GM23338 (cell line): Measurements from ENCODE around the gene CEP20. TPM values are rescaled to one million over a fixed set of nuclear protein-coding genes. Genes with fewer than 3 reads are reported as not detected.

ENCODE experiments used
- ATAC-seq: fragments of 200-7000 bp; cut with Tn5 transposase; 3 replicates; pipeline ENCODE4 v1.9.1; 2020
- DNase-seq: peaks from one replicate; pipeline ENCODE4 v3.0.0-alpha.2; 2015; ENCODE audit warnings: low spot score
- H2AFZ ChIP-seq: fragments of 200-600 bp; sonication (generic); 2 replicates; pipeline ENCODE4 v1.8.0; 2016; ENCODE audit warnings: antibody characterized with exemption, mild to moderate bottlenecking, moderate library complexity
- H3F3A ChIP-seq: fragments of 200-600 bp; sonication (generic); replicated peaks from 2 replicates; pipeline ENCODE4 v1.8.0; 2017; ENCODE audit warnings: antibody characterized with exemption, mixed run types, low read depth
- H3K27ac ChIP-seq: fragments of 200-600 bp; sonication (generic); 2 replicates; pipeline ENCODE4 v1.6.1; 2016; ENCODE audit warnings: low read depth
- H3K27me3 ChIP-seq: fragments of 200-600 bp; sonication (generic); 2 replicates; pipeline ENCODE4 v1.8.0; 2016; ENCODE audit warnings: mild to moderate bottlenecking, mixed run types, moderate library complexity; ENCODE audit not compliant: insufficient read depth
- H3K36me3 ChIP-seq: fragments of 200-600 bp; sonication (generic); 2 replicates; pipeline ENCODE4 v1.8.0; 2016; ENCODE audit warnings: mild to moderate bottlenecking; ENCODE audit not compliant: insufficient read depth
- H3K4me1 ChIP-seq: fragments of 200-600 bp; sonication (generic); 2 replicates; pipeline ENCODE4 v1.8.0; 2016; ENCODE audit warnings: mild to moderate bottlenecking, moderate library complexity; ENCODE audit not compliant: insufficient read depth
- H3K4me2 ChIP-seq: fragments of 200-600 bp; sonication (generic); 2 replicates; pipeline ENCODE4 v1.7.1; 2017; ENCODE audit warnings: mixed run types
- H3K4me3 ChIP-seq: fragments of 200-600 bp; sonication (generic); 2 replicates; pipeline ENCODE4 v1.6.1; 2016; ENCODE audit warnings: mixed run types
- H3K79me2 ChIP-seq: fragments of 200-600 bp; sonication (generic); replicated peaks from 2 replicates; pipeline ENCODE4 v1.8.0; 2017; ENCODE audit warnings: mild to moderate bottlenecking; ENCODE audit not compliant: insufficient read depth
- H3K9me2 ChIP-seq: fragments of 200-600 bp; sonication (generic); 2 replicates; pipeline ENCODE4 v1.8.0; 2017; ENCODE audit not compliant: insufficient read depth
- H4K20me1 ChIP-seq: fragments of 200-600 bp; sonication (generic); replicated peaks from 2 replicates; pipeline ENCODE4 v1.8.0; 2017; ENCODE audit warnings: mild to moderate bottlenecking; ENCODE audit not compliant: insufficient read depth
- H3K27ac Mint-ChIP-seq: 2 replicates; pipeline ENCODE4 v1.8.0; 2020; ENCODE audit warnings: inconsistent platforms, mild to moderate bottlenecking, moderate library complexity, mixed read lengths
- H3K27me3 Mint-ChIP-seq: 3 replicates; pipeline ENCODE4 v1.8.0; 2022; ENCODE audit warnings: low read depth, mild to moderate bottlenecking, moderate library complexity, mixed read lengths, inconsistent platforms; ENCODE audit not compliant: insufficient read depth, poor library complexity
- H3K36me3 Mint-ChIP-seq: 3 replicates; pipeline ENCODE4 v1.8.0; 2021; ENCODE audit warnings: low read depth, mild to moderate bottlenecking, inconsistent platforms, moderate library complexity, mixed read lengths
- H3K4me1 Mint-ChIP-seq: 3 replicates; pipeline ENCODE4 v1.8.0; 2020; ENCODE audit warnings: mild to moderate bottlenecking, inconsistent platforms, mixed read lengths
- H3K4me3 Mint-ChIP-seq: 3 replicates; pipeline ENCODE4 v1.8.0; 2021; ENCODE audit warnings: moderate library complexity, mild to moderate bottlenecking, inconsistent platforms, mixed read lengths
- H3K9me3 Mint-ChIP-seq: 3 replicates; pipeline ENCODE4 v1.8.0; 2020; ENCODE audit warnings: moderate library complexity, mild to moderate bottlenecking, inconsistent platforms, mixed read lengths
- CREB1 ChIP-seq: fragments of 250-450 bp; sonication (Bioruptor Pico); IDR thresholded peaks from 2 replicates; pipeline ENCODE4 v1.5.0; 2020; ENCODE audit warnings: low read depth, mild to moderate bottlenecking, moderate library complexity
- EZH2 ChIP-seq: fragments of 200-600 bp; sonication (generic); IDR thresholded peaks from one replicate; pipeline ENCODE4 v1.8.0; 2017; ENCODE audit warnings: antibody characterized with exemption, mild to moderate bottlenecking, low read depth; ENCODE audit not compliant: unreplicated experiment
- EZH2phosphoT487 ChIP-seq: fragments of 200-600 bp; sonication (generic); IDR thresholded peaks from one replicate; pipeline ENCODE4 v1.8.1; 2018; ENCODE audit warnings: antibody characterized with exemption; ENCODE audit not compliant: unreplicated experiment
- JUNB ChIP-seq: IDR thresholded peaks from one replicate; pipeline ENCODE4 v1.6.1; 2016; ENCODE audit warnings: antibody characterized with exemption; ENCODE audit not compliant: unreplicated experiment
- NANOG ChIP-seq: IDR thresholded peaks from 2 replicates; pipeline ENCODE4 v1.6.1; 2016; ENCODE audit warnings: antibody characterized with exemption, borderline replicate concordance
- POLR2AphosphoS5 ChIP-seq: IDR thresholded peaks from 2 replicates; pipeline ENCODE4 v1.6.1; 2016; ENCODE audit warnings: antibody characterized with exemption, low read depth
- STAT1 ChIP-seq: IDR thresholded peaks from one replicate; pipeline ENCODE4 v1.6.1; 2016; ENCODE audit warnings: antibody characterized with exemption; ENCODE audit not compliant: unreplicated experiment
- ZNF114 ChIP-seq: fragments of 250-450 bp; sonication (Bioruptor Pico); IDR thresholded peaks from 2 replicates; pipeline ENCODE4 v1.5.0; 2020; ENCODE audit warnings: mild to moderate bottlenecking, moderate library complexity
- ZNF331 ChIP-seq: fragments of 250-450 bp; sonication (Bioruptor Pico); IDR thresholded peaks from 2 replicates; pipeline ENCODE4 v1.5.0; 2020; ENCODE audit warnings: low read depth, mild to moderate bottlenecking, moderate library complexity
- polyA plus RNA-seq: library from polyadenylated mRNA; unstranded; fragments of >200 nt; fragmentation: Nextera tagmentation; extraction: Ambion mirVana; gene quantifications from 2 replicates; pipeline ENCODE4 v1.2.1, GENCODE V29; 2016
- total RNA-seq: library from RNA; depleted of rRNA; stranded (reverse); fragments of >200 nt; shearing (Covaris generic); gene quantifications from 2 replicates; pipeline ENCODE4 v1.2.3, GENCODE V29; 2014
- TF ChIP-seq, protein P1 (sequence below): IDR thresholded peaks from 2 replicates; pipeline ENCODE4 v1.6.1; 2016; ENCODE audit warnings: antibody characterized with exemption
- TF ChIP-seq, protein P2 (sequence below): fragments of 250-450 bp; sonication (Bioruptor Pico); IDR thresholded peaks from 2 replicates; pipeline ENCODE4 v1.5.0; 2020; ENCODE audit warnings: mild to moderate bottlenecking, moderate library complexity
- TF ChIP-seq, protein P3 (sequence below): IDR thresholded peaks from one replicate; pipeline ENCODE4 v1.6.1; 2018; ENCODE audit warnings: antibody characterized with exemption; ENCODE audit not compliant: unreplicated experiment

The CEP20 gene
- total and polyA plus RNA-seq, 2 experiments from 2014 or later: 60.2 to 70.9 TPM

DNA sequence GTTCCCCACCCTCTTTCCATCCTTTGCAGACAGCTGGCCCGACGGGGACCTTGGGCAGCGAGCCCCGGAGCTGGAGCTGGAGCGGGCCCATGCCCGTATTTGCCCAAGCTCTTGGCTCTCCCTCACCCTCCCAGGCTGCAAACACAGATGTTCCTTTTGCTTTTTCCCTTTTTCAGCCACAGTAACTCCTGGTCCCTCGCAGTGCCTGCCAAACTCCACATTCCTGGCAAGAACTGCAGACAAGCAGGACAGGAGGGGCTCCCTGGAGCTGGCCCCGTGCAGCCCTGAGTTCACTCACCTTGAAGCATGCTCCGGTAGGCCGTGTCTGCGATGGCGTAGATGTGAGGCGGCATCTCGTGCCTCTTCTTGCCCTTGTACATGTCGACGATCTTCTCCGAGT is 65.4 kb downstream of the CEP20 start:
- no peaks in the 10 kb centered on the region for H3K4me1 ChIP-seq
- no peaks in the 10 kb centered on the region for H3K9me2 ChIP-seq
- H3K4me3 Mint-ChIP-seq: no peak overlapping the region
- TF ChIP-seq JUNB (no peak), NANOG (no peak), ZNF114 (CRISPR knock-in tag) (no peak), ZNF331 (CRISPR knock-in tag) (no peak), POLR2AphosphoS5 (no peak), EZH2 (no peak), EZH2phosphoT487 (no peak), STAT1 (no peak)
- TF ChIP-seq, protein P1, sequence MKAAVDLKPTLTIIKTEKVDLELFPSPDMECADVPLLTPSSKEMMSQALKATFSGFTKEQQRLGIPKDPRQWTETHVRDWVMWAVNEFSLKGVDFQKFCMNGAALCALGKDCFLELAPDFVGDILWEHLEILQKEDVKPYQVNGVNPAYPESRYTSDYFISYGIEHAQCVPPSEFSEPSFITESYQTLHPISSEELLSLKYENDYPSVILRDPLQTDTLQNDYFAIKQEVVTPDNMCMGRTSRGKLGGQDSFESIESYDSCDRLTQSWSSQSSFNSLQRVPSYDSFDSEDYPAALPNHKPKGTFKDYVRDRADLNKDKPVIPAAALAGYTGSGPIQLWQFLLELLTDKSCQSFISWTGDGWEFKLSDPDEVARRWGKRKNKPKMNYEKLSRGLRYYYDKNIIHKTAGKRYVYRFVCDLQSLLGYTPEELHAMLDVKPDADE: no peak
- H3F3A ChIP-seq: no peaks in the 10 kb centered on the region
- no peak overlapping the region for H2AFZ ChIP-seq
- H3K27me3 Mint-ChIP-seq: no peaks in the 10 kb centered on the region
- ATAC-seq: no peak
- H3K79me2 ChIP-seq: no peaks in the 10 kb centered on the region
- peaks cover 9% of the 10 kb centered on the region for H3K9me3 Mint-ChIP-seq
- no peaks in the 10 kb centered on the region; the same call in 2 of the 3 replicates for H3K36me3 Mint-ChIP-seq
- H3K27ac Mint-ChIP-seq: no peak overlapping the region
- H3K4me3 ChIP-seq: no peak overlapping the region
- no peak for DNase-seq
- H4K20me1 ChIP-seq: no peaks in the 10 kb centered on the region
- no peaks in the 10 kb centered on the region for H3K27me3 ChIP-seq
- H3K4me1 Mint-ChIP-seq: no peaks in the 10 kb centered on the region
- H3K27ac ChIP-seq: no peak overlapping the region
- no peaks in the 10 kb centered on the region for H3K36me3 ChIP-seq
- no peak overlapping the region for H3K4me2 ChIP-seq

DNA sequence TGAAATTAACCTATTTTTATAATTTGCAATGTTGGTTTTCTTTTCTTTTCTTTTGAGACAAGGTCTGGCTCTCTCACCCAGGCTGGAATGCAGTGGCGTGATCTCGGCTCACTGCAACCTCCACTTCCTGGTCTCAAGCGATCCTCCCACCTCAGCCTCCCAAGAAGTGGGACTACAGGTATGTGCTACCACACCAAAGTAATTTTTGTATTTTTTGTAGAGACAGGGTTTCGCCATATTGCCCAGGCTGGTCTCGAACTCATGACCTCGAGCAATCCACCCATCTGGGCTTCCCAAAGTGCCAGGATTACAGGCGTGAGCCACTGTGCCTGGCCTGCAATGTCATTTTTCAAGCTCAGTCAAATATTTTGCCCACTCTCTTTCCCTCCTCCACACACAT is 67.6 kb downstream of the CEP20 start:
- Mint-ChIP-seq H3K9me3 (peaks cover 19% of the 10 kb centered on the region), H3K4me1 (no peaks in the 10 kb centered on the region), H3K27ac (no peak overlapping the region), H3K36me3 (no peaks in the 10 kb centered on the region; the same call in 2 of the 3 replicates), H3K27me3 (no peaks in the 10 kb centered on the region), H3K4me3 (no peak overlapping the region)
- no peaks in the 10 kb centered on the region for H3K4me1 ChIP-seq
- 0 out of 2 replicates have a peak, but pooled peaks cover 4% of the 10 kb centered on the region for H3K36me3 ChIP-seq
- H3K79me2 ChIP-seq: no peaks in the 10 kb centered on the region
- H3F3A ChIP-seq: no peaks in the 10 kb centered on the region
- no peak overlapping the region for H3K27ac ChIP-seq
- H3K4me2 ChIP-seq: no peak overlapping the region
- no peaks in the 10 kb centered on the region for H3K27me3 ChIP-seq
- H3K9me2 ChIP-seq: no peaks in the 10 kb centered on the region; the same call in 1 of the 2 replicates
- no peak overlapping the region for H2AFZ ChIP-seq
- no peak overlapping the region for H3K4me3 ChIP-seq
- no peaks in the 10 kb centered on the region for H4K20me1 ChIP-seq
- ATAC-seq (no peak), DNase-seq (no peak)
- TF ChIP-seq, protein P2, sequence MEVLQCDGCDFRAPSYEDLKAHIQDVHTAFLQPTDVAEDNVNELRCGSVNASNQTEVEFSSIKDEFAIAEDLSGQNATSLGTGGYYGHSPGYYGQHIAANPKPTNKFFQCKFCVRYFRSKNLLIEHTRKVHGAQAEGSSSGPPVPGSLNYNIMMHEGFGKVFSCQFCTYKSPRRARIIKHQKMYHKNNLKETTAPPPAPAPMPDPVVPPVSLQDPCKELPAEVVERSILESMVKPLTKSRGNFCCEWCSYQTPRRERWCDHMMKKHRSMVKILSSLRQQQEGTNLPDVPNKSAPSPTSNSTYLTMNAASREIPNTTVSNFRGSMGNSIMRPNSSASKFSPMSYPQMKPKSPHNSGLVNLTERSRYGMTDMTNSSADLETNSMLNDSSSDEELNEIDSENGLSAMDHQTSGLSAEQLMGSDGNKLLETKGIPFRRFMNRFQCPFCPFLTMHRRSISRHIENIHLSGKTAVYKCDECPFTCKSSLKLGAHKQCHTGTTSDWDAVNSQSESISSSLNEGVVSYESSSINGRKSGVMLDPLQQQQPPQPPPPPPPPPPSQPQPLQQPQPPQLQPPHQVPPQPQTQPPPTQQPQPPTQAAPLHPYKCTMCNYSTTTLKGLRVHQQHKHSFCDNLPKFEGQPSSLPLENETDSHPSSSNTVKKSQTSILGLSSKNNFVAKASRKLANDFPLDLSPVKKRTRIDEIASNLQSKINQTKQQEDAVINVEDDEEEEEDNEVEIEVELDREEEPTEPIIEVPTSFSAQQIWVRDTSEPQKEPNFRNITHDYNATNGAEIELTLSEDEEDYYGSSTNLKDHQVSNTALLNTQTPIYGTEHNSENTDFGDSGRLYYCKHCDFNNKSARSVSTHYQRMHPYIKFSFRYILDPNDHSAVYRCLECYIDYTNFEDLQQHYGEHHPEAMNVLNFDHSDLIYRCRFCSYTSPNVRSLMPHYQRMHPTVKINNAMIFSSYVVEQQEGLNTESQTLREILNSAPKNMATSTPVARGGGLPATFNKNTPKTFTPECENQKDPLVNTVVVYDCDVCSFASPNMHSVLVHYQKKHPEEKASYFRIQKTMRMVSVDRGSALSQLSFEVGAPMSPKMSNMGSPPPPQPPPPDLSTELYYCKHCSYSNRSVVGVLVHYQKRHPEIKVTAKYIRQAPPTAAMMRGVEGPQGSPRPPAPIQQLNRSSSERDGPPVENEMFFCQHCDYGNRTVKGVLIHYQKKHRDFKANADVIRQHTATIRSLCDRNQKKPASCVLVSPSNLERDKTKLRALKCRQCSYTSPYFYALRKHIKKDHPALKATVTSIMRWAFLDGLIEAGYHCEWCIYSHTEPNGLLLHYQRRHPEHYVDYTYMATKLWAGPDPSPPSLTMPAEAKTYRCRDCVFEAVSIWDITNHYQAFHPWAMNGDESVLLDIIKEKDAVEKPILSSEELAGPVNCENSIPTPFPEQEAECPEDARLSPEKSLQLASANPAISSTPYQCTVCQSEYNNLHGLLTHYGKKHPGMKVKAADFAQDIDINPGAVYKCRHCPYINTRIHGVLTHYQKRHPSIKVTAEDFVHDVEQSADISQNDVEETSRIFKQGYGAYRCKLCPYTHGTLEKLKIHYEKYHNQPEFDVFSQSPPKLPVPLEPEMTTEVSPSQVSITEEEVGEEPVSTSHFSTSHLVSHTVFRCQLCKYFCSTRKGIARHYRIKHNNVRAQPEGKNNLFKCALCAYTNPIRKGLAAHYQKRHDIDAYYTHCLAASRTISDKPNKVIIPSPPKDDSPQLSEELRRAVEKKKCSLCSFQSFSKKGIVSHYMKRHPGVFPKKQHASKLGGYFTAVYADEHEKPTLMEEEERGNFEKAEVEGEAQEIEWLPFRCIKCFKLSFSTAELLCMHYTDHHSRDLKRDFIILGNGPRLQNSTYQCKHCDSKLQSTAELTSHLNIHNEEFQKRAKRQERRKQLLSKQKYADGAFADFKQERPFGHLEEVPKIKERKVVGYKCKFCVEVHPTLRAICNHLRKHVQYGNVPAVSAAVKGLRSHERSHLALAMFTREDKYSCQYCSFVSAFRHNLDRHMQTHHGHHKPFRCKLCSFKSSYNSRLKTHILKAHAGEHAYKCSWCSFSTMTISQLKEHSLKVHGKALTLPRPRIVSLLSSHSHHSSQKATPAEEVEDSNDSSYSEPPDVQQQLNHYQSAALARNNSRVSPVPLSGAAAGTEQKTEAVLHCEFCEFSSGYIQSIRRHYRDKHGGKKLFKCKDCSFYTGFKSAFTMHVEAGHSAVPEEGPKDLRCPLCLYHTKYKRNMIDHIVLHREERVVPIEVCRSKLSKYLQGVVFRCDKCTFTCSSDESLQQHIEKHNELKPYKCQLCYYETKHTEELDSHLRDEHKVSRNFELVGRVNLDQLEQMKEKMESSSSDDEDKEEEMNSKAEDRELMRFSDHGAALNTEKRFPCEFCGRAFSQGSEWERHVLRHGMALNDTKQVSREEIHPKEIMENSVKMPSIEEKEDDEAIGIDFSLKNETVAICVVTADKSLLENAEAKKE (CRISPR knock-in tag): no peak
- TF ChIP-seq EZH2phosphoT487 (no peak), JUNB (no peak), POLR2AphosphoS5 (no peak), CREB1 (CRISPR knock-in tag) (no peak), ZNF114 (CRISPR knock-in tag) (no peak)
- TF ChIP-seq, protein P3, sequence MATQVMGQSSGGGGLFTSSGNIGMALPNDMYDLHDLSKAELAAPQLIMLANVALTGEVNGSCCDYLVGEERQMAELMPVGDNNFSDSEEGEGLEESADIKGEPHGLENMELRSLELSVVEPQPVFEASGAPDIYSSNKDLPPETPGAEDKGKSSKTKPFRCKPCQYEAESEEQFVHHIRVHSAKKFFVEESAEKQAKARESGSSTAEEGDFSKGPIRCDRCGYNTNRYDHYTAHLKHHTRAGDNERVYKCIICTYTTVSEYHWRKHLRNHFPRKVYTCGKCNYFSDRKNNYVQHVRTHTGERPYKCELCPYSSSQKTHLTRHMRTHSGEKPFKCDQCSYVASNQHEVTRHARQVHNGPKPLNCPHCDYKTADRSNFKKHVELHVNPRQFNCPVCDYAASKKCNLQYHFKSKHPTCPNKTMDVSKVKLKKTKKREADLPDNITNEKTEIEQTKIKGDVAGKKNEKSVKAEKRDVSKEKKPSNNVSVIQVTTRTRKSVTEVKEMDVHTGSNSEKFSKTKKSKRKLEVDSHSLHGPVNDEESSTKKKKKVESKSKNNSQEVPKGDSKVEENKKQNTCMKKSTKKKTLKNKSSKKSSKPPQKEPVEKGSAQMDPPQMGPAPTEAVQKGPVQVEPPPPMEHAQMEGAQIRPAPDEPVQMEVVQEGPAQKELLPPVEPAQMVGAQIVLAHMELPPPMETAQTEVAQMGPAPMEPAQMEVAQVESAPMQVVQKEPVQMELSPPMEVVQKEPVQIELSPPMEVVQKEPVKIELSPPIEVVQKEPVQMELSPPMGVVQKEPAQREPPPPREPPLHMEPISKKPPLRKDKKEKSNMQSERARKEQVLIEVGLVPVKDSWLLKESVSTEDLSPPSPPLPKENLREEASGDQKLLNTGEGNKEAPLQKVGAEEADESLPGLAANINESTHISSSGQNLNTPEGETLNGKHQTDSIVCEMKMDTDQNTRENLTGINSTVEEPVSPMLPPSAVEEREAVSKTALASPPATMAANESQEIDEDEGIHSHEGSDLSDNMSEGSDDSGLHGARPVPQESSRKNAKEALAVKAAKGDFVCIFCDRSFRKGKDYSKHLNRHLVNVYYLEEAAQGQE: no peak
